NCI-H510A treated with DMSO at 0.1 percent for 48 hours (cell line): ENCODE measurements around the gene MTCL3.
"Not testable (repeated sequence)": the region's sequence is repeated elsewhere in the genome, so short reads cannot be mapped to it uniquely, and the experiment has no call there.

Source experiments
- DNase-seq: peaks from one replicate; lab custom pipeline; 2025; lab: John Stamatoyannopoulos, UW

The MTCL3 gene

DNA sequence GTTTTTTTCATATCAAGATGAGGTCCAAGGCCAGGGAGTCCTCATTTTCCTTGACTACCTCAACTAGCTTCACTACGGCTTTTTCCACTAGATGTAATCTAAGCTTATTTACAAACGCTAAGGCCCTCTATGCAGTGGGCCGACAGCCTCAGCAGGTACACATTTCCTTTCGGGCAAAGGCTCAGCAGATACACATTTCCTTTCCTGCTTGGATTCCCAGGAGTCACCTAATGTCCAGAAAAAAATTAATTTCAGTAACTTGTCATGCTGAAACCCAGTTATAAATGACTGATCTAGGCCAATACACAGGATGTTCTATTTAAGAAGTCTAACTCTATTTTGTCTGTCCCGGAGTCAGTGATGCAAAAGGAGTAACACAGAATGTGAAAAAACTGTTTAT, 52.7 kb downstream of the MTCL3 start:
- DNase-seq = no peak

- peak; percentile 29 for DNase-seq
Measured at GRCh38 chr6:127464881-127465459, 54.2 kb downstream of the MTCL3 start.

DNA sequence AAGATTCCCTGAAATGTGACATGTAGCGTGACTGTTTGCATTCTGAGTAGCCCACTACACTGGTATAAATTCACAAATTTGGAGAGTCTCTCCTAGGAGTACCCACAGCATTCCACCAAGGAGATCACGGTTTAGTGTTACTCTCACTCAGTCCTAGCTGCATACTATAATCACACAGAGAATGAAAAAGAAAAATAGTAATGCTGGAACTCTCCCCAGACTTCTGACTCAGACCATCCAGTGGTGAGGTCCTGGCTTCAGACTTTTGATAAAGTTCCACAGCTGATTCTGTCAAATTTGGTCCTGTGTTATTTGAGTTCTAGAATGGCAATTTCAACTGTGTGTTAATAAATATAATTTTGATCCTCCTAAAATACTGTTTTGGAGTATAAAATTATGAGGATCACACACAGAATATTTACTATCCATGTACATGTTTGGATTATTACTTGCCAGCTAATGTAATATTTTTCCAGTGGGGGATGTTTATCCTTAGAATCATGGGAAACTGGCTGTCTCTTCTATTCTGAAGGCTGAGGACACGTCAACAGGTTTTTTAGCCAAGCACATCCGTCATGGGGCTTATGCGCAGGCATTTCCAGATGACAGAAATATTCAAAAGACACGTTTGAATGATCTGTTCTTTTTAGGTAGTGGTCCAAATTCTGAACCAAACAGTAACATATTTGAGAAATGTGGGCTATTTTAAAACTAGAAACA, 54.8 kb downstream of the MTCL3 start:
- no peak for DNase-seq

DNA sequence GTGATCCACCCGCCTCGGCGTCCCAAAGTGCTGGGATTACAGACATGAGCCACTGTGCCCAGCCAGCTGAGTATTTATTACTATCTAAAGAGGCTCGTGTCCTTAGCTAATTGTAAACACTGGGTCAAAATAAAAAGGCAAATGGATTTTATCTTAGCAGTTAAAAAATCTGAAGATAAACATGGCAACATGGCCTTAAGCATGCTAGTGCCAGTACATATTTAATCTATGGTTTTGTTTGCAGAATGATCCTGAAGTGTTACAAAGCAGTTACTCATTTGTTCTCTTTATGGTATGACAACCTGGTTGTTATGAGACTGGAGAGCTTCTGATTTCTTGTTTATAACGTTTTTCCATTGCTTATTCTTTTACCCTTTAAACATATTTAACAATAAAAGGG, 56.1 kb downstream of the MTCL3 start:
- no peak for DNase-seq

GRCh38 chr6:127462376-127462775, 56.8 kb downstream of the MTCL3 start:
- DNase-seq = no peak

DNA sequence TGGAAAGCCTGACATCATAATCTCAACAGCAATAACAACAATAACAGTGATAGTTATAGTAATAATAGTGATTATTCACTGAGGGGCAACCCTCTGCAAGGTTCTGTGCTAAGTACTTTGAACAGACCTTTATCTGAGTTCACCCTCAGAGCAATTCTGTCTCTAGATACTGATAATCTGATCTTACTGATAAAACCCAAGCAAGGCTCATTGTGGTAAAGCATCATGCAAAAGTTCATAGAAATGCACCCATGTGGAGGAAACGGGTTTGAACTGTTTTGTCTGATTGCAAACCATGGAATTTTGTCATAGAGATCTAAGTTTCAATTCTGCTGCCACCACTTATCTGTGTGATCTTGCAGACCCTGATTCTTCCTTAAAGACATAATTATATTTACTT, 58.7 kb downstream of the MTCL3 start:
- DNase-seq = no peak

DNA sequence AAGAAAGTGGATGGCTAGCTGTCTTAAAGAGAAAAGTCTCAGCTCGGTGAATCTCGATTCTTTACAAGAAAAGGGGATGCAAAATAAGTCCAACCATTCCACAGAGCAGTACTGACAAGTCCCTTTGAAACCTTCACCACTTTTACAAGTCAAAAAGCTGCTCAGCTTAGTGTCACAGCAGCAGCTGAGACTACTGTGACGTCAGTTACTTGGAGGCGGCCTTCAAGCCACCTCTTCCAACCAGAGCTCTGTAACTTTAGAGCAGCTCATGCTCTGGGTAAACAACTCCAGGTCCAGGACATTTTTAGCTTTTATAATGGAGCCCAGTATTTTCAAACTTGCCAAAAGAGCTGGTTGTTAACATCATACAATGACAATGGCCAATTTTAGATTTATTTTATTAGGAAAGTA, 59.9 kb downstream of the MTCL3 start, which contains the start of gene KIAA0408:
KIAA0408 (minus strand) TSS at position 159 of the 411 bp plus-strand sequence. CDS start 5,408 bp downstream, outside the sequence.
- DNase-seq = peak; percentile 36

DNA sequence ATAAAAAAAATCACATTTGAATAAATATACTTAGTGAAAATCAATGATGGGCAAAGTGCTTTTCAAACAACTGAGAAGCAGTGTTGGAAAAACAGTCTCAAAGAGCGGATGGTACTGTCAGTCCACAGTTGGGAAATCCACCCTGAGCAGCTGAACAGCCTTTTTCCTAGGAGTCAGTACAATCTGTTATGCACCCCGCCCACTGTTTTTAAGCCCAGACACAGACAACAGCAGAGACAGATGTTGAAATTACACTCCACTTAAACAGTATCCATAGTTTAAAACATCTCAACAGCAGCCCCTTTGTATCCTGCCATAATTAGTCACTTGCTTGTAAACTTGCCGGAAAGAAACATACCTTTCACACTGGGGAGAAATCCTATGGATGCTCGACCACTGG, 60.3 kb downstream of the MTCL3 start:
- DNase-seq = no peak

- DNase-seq = no peak
Measured at GRCh38 chr6:127458222-127458621, 60.9 kb downstream of the MTCL3 start.

- no peak for DNase-seq
Measured at GRCh38 chr6:127457456-127458064, 61.6 kb downstream of the MTCL3 start.

DNA sequence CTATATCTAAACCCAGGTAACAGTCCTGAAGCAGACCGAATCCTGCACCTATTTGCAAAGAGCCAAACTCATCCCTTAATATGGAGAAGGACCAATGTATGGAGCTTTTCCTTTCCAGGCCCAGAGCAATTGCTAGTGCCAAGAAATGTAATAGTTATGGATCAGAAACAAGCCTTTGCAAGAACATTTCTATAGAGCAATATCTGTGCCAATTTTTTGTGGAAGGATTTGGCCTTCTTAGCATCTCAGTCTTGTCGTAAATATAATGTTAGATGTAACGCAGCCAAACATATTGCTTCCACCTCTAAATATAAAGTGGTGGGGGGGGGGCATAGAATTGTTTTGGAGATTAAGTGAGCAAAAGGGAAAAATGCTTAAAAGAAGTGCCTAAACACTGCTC, 62.7 kb downstream of the MTCL3 start:
- no peak for DNase-seq

DNA sequence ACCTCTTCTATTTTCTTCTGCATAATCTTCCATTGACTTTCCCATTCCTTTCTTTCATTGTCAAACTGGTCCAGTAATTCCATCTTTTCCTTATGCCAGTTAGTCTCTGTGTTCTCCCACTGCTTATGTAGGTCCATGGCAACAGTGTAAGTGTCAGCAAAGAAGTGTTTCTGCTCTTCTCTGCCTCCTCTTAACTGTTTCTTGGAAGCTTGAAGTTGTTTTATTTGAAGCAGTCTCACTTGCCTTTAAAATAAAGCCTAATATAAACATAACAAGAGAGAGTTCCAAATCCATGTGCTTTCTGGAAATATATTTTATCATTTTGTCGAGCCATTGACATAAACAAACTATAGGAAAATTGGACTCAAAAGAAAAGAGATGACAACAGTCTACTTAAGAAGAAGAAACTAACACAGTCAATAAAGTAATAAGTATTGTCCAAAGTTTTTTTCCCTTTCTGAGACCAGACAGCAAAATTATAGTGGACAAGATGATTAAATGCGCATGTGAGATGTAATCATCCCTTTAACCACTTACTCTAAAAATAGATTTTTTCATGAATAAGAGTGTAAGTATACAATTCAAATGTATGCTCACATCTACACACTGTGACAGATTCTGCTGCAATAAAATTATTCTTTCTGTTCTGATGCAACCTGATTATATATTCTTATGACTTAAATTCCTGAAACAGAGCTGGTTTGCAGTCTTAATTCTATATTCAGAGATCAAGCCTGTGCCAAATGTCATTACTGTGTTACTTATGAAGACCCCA, 65.1 kb downstream of the MTCL3 start:
- DNase-seq = no peak

GRCh38 chr6:127452803-127453202, 66.3 kb downstream of the MTCL3 start:
- DNase-seq = no peak

DNA sequence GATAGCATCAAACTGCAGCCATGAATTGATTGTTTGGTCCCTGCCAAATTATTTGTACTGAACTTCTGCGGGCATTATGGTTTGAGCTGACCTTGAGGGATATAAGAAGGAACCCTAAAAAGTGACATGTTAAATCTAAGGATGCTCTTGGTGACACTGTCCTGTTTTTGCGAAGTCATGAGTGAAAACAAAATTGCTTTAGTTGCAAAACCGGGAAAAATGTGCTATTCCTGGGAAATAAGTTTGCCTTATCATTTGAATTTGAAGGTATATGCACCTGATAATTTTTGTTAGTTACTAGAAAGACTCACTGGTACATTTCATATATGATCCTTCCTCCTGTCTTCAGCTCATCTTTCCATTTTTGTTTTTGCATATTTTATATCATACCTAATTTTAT, 67.7 kb downstream of the MTCL3 start:
- no peak for DNase-seq

- DNase-seq = no peak
Measured at GRCh38 chr6:127447780-127448179, 71.4 kb downstream of the MTCL3 start.

GRCh38 chr6:127446356-127446755, 72.8 kb downstream of the MTCL3 start:
- no peak for DNase-seq

- no peak for DNase-seq
Measured at GRCh38 chr6:127441881-127442280, 77.3 kb downstream of the MTCL3 start.

- DNase-seq = no peak
Measured at GRCh38 chr6:127439718-127440117, 79.4 kb downstream of the MTCL3 start.

DNA sequence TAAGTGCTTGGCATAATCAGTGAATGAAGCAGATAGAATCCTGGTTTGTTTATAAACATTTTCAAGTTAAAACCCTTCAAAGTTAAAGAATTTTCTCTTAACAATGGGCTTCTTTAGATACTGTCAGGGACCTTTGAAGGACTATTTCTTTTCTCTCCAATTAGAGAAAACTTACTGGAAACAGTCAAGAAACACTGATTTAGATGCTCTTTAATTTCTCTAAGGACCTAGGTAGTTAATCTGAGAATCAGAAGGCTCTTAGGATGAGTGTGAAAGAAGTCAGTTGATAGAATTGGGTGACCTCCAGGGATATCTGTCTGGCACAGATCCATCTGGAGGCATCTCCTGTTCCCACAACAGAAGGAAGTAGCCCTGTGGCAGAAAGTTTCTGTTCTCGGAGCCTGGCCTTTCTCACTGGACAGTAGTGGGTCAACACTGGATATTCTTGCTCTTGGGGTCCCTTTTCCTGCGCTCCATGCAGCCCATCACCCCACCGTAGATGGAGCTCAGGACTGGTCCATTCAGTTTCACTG, 82.5 kb downstream of the MTCL3 start:
- no peak for DNase-seq

DNA sequence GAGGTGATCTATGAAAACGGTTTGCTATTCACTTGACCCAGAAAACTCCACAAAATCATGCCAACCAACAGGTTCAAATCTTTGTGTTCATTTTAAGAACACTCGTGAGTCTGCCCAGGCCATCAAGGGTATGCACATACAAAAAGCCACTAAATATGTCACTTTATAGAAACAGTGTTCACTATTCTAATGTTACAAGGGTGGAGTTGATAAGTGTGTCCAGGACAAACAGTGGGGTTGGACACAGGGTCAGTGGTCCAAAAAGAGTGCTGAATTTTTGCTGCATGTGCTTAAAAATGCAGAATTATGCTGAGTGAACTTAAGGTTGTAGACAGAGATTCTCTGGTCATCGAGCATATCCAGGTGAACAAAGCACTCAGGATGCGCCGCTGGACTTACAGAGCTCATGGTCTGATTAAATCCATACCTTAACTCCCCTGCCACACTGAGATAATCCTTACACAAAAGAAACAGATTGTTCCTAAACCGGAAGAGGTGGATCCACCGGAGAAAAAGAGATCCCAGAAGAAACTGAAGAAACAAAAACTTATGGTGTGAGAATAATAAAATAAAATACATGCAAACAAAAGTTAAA, 83.4 kb downstream of the MTCL3 start:
- DNase-seq = no peak

GRCh38 chr6:127434651-127435050, 84.5 kb downstream of the MTCL3 start:
- no peak for DNase-seq

DNA sequence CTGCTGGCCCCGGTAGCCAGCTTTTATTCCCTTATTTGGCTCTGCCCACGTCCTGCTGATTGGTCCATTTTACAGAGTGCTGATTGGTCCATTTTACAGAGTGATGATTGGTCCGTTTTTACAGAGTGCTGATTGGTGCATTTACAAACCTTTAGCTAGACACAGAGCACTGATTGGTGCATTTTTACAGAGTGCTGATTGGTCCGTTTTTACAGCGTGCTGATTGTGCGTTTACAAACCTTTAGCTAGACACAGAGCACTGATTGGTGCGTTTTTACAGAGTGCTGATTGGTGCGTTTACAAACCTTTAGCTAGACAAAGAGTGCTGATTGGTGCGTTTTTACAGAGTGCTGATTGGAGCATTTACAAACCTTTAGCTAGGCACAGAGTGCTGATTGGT, 90.6 kb downstream of the MTCL3 start:
- not testable (repeated sequence) for DNase-seq
